Panc1 (cell line): ENCODE results near the gene CYP21A2. TPM values are rescaled to one million over a fixed set of nuclear protein-coding genes. Genes with fewer than 3 reads are reported as not detected.

Source experiments
- ATAC-seq: fragments of 200-7000 bp; cut with Tn5 transposase; 2 replicates; pipeline ENCODE4 v1.9.1; 2020; ENCODE audit warnings: mild to moderate bottlenecking, moderate library complexity
- BruUV-seq: library from RNA; stranded (reverse); fragments of 400-500 nt; replicated peaks from 2 replicates; lab custom pipeline; 2021; lab: Mats Ljungman, UMichigan
- CTCF ChIA-PET: fragments of 300-600 bp; sonication (Branson Sonifier 250); formaldehyde crosslinking; loops from one replicate; lab custom pipeline; 2022; ENCODE audit warnings: antibody characterized with exemption; lab: Charles Lee
- POLR2A ChIA-PET: fragments of 300-600 bp; sonication (Branson Sonifier 250); formaldehyde crosslinking; loops from one replicate; lab custom pipeline; 2022; ENCODE audit warnings: antibody characterized with exemption; lab: Charles Lee
- DNase-seq: peaks from one replicate; pipeline ENCODE4 v3.0.0-alpha.2; 2010; ENCODE audit warnings: low read depth, low spot score
- H3K27ac ChIP-seq: 2 replicates; pipeline ENCODE4 v1.5.1; 2011; ENCODE audit warnings: mild to moderate bottlenecking, low read length, inconsistent platforms
- H3K27me3 ChIP-seq: fragments of 200-500 bp; sonication (Bioruptor generic); 2 replicates; pipeline ENCODE4 v1.6.0; 2014; ENCODE audit warnings: low read length, inconsistent platforms; ENCODE audit not compliant: control insufficient read depth, insufficient read depth
- H3K36me3 ChIP-seq: fragments of 200-500 bp; sonication (Bioruptor generic); 2 replicates; pipeline ENCODE4 v1.5.1; 2014; ENCODE audit warnings: inconsistent platforms, mild to moderate bottlenecking, low read length, moderate library complexity; ENCODE audit not compliant: control insufficient read depth, insufficient read depth
- H3K4me1 ChIP-seq: 2 replicates; pipeline ENCODE4 v1.5.1; 2011; ENCODE audit warnings: inconsistent platforms, mild to moderate bottlenecking, low read length, moderate library complexity; ENCODE audit not compliant: control insufficient read depth, insufficient read depth
- H3K4me3 ChIP-seq, 2 experiments: 2 replicates each; pipeline ENCODE4 v1.5.1; 2011 to 2012; ENCODE audit warnings: low read depth in 2 of 2, low read length in 2 of 2, mild to moderate bottlenecking in 2 of 2, inconsistent platforms in 1 of 2, moderate library complexity in 1 of 2
- H3K9me3 ChIP-seq: fragments of 200-500 bp; sonication (Bioruptor generic); 2 replicates; pipeline ENCODE4 v1.5.1; 2014; ENCODE audit warnings: low read depth, mild to moderate bottlenecking, inconsistent platforms, low read length, moderate library complexity; ENCODE audit not compliant: control insufficient read depth, insufficient read depth
- CTCF ChIP-seq: fragments of 450-650 bp; IDR thresholded peaks from 2 replicates; pipeline ENCODE4 v1.5.1; 2017; ENCODE audit warnings: mild to moderate bottlenecking
- POLR2AphosphoS5 ChIP-seq: IDR thresholded peaks from 2 replicates; pipeline ENCODE4 v1.6.1; 2012; ENCODE audit warnings: mild to moderate bottlenecking, low read depth, low read length, moderate library complexity
- SIN3A ChIP-seq: IDR thresholded peaks from 2 replicates; pipeline ENCODE4 v1.6.1; 2012; ENCODE audit warnings: low read depth, mild to moderate bottlenecking, low read length, moderate library complexity, borderline replicate concordance; ENCODE audit not compliant: insufficient read depth
- TCF7L2 ChIP-seq: IDR thresholded peaks from 2 replicates; pipeline ENCODE4 v1.6.1; 2011; ENCODE audit warnings: mild to moderate bottlenecking, low read depth, low read length, inconsistent platforms
- in situ Hi-C: cut with HindIII; loops from 2 replicates; pipeline ENCODE4 v1.10.0; 2016; ENCODE audit warnings: low sequenced_read_pairs, low pct_unique_long_range_greater_than_20kb
- intact Hi-C: fragments of 100-400 bp; cut with micrococcal nuclease; formaldehyde crosslinking; loops from one replicate; pipeline ENCODE4 v1.10.0; 2022; ENCODE audit not compliant: unreplicated experiment
- total RNA-seq: library from RNA; stranded (reverse); gene quantifications from one replicate; pipeline ENCODE4 v1.2.1, GENCODE V29; 2021; ENCODE audit not compliant: unreplicated experiment
- TF ChIP-seq, protein P1 (sequence below), 2 experiments: IDR thresholded peaks; 2 replicates each; pipeline ENCODE4 v1.6.1; 2011 to 2012; ENCODE audit warnings: low read depth in 2 of 2, control low read depth in 1 of 2, low read length in 1 of 2, mild to moderate bottlenecking in 1 of 2, moderate library complexity in 1 of 2; ENCODE audit not compliant: insufficient read depth in 1 of 2

The CYP21A2 gene
- total RNA-seq, 1 experiment from 2014 or later = 1.1 TPM

DNA sequence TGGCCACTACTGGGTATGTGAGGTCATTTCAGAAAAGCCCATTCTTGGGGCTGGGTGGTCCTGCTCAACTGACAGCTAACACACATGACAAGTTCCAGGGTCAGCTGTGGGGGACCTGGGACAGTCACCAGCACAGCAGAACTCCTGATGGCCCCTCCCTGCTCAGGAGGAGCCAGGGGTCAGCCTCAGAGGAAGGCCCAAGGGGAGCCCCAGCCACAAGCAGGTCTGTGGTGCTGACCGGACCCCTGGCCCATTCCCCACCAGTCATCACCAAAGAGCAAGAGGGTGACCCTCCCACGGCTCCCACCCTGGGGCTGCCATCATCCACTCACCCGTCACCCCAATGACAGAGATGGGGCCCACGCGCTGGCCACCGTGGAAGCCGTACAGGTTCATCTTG lies 18.0 kb downstream of the CYP21A2 start:
- intact Hi-C loops = no loop called here
- TF ChIP-seq TCF7L2 = no peak
- no peak for TF ChIP-seq POLR2AphosphoS5
- no peak for TF ChIP-seq CTCF
- TF ChIP-seq, protein P1, sequence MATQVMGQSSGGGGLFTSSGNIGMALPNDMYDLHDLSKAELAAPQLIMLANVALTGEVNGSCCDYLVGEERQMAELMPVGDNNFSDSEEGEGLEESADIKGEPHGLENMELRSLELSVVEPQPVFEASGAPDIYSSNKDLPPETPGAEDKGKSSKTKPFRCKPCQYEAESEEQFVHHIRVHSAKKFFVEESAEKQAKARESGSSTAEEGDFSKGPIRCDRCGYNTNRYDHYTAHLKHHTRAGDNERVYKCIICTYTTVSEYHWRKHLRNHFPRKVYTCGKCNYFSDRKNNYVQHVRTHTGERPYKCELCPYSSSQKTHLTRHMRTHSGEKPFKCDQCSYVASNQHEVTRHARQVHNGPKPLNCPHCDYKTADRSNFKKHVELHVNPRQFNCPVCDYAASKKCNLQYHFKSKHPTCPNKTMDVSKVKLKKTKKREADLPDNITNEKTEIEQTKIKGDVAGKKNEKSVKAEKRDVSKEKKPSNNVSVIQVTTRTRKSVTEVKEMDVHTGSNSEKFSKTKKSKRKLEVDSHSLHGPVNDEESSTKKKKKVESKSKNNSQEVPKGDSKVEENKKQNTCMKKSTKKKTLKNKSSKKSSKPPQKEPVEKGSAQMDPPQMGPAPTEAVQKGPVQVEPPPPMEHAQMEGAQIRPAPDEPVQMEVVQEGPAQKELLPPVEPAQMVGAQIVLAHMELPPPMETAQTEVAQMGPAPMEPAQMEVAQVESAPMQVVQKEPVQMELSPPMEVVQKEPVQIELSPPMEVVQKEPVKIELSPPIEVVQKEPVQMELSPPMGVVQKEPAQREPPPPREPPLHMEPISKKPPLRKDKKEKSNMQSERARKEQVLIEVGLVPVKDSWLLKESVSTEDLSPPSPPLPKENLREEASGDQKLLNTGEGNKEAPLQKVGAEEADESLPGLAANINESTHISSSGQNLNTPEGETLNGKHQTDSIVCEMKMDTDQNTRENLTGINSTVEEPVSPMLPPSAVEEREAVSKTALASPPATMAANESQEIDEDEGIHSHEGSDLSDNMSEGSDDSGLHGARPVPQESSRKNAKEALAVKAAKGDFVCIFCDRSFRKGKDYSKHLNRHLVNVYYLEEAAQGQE (IDR thresholded peaks at IDR 0.05; ENCODE audit: insufficient read depth in 1 of 2, low read depth in 2 of 2, low read length in 1 of 2) = no peak
- no peak for TF ChIP-seq SIN3A
- CTCF ChIA-PET = no interaction called here
- POLR2A ChIA-PET = no interaction called here
- H3K4me3 ChIP-seq = no peak overlapping the region
- H3K4me1 ChIP-seq = no peaks in the 10 kb centered on the region
- DNase-seq (no peak), ATAC-seq (no peak)
- in situ Hi-C loops = no loop called here
- no peaks in the 10 kb centered on the region for H3K9me3 ChIP-seq
- no peaks in the 10 kb centered on the region for H3K27me3 ChIP-seq
- no peak overlapping the region for H3K27ac ChIP-seq
- H3K36me3 ChIP-seq = no peaks in the 10 kb centered on the region
- BruUV-seq = no TSS peak

DNA sequence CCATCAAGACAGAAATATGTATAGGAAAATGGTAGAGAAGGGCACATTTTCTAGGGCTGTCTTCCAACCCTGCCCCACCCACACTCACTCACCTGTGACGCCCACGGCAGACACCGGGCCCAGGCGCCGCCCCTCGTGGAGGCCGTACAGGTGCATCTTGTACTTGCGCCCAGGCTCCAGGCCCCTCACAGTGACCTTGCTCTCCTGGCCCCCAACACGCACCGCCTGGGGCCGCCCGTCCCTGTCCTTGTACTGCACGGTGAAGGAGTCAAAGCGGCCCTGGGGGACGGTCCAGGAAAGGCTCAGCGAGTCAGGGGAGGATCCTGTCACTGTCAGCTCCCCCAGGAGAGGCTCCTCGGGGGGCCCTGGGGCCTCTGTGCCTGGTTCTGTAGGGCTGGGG lies 19.8 kb downstream of the CYP21A2 start:
- no peaks in the 10 kb centered on the region for H3K4me1 ChIP-seq
- no peaks in the 10 kb centered on the region for H3K9me3 ChIP-seq
- ChIA-PET POLR2A (no interaction called here), CTCF (interaction anchor here (0.5 kb wide), 1 partner anchor 10 kb away, joined by 3 read pairs; no protein-coding TSS in a partner anchor)
- BruUV-seq = no TSS peak
- DNase-seq (no peak), ATAC-seq (no peak)
- no peaks in the 10 kb centered on the region for H3K27me3 ChIP-seq
- no peak for TF ChIP-seq POLR2AphosphoS5
- TF ChIP-seq TCF7L2 = no peak
- TF ChIP-seq SIN3A = no peak
- TF ChIP-seq, protein P1 (IDR thresholded peaks at IDR 0.05; ENCODE audit: insufficient read depth in 1 of 2, low read depth in 2 of 2, low read length in 1 of 2) = no peak
- TF ChIP-seq CTCF = no peak
- H3K4me3 ChIP-seq = no peak overlapping the region
- in situ Hi-C loops = no loop called here
- no peaks in the 10 kb centered on the region for H3K36me3 ChIP-seq
- no peak overlapping the region for H3K27ac ChIP-seq
- intact Hi-C loops = no loop called here
